Osteocyte (in vitro differentiated cells): ENCODE results near the gene OR2AT4. TPM values are rescaled to one million over a fixed set of nuclear protein-coding genes. Genes with fewer than 3 reads are reported as not detected.

Experiments
- DNase-seq: peaks from one replicate; pipeline ENCODE4 v3.0.0; 2021; ENCODE audit warnings: mixed read lengths; ENCODE audit not compliant: unreplicated experiment; ENCODE audit errors: extremely low spot score
- H3K27ac Mint-ChIP-seq: one replicate; pipeline ENCODE4 v1.8.0; 2021; ENCODE audit warnings: mild to moderate bottlenecking, mixed read lengths; ENCODE audit not compliant: unreplicated experiment
- H3K27me3 Mint-ChIP-seq: one replicate; pipeline ENCODE4 v1.8.0; 2021; ENCODE audit warnings: mixed read lengths; ENCODE audit not compliant: unreplicated experiment
- H3K36me3 Mint-ChIP-seq: one replicate; pipeline ENCODE4 v1.8.0; 2021; ENCODE audit warnings: mixed read lengths; ENCODE audit not compliant: unreplicated experiment
- H3K4me1 Mint-ChIP-seq: one replicate; pipeline ENCODE4 v1.8.0; 2021; ENCODE audit warnings: mixed read lengths; ENCODE audit not compliant: unreplicated experiment
- H3K4me3 Mint-ChIP-seq: one replicate; pipeline ENCODE4 v1.8.0; 2021; ENCODE audit warnings: mild to moderate bottlenecking, moderate library complexity, mixed read lengths; ENCODE audit not compliant: unreplicated experiment
- H3K9me3 Mint-ChIP-seq: one replicate; pipeline ENCODE4 v1.8.0; 2021; ENCODE audit warnings: mixed read lengths; ENCODE audit not compliant: unreplicated experiment
- long read RNA-seq: library from polyadenylated mRNA; unstranded; transcript quantifications from one replicate; pipeline ENCODE4 v2.0.0, GENCODE V29; 2021
- total RNA-seq: library from RNA; stranded (reverse); gene quantifications from 2 replicates; pipeline ENCODE4 v1.2.1, GENCODE V29; 2021
- TF ChIP-seq, protein P1 (sequence below): fragments of 200-600 bp; sonication (generic); IDR thresholded peaks from 2 replicates; pipeline ENCODE4 v1.5.0; 2021; ENCODE audit warnings: antibody characterized with exemption, mild to moderate bottlenecking, moderate library complexity

Gene OR2AT4
- total RNA-seq = not detected in 2 replicates
- long read RNA-seq = 0 reads

DNA sequence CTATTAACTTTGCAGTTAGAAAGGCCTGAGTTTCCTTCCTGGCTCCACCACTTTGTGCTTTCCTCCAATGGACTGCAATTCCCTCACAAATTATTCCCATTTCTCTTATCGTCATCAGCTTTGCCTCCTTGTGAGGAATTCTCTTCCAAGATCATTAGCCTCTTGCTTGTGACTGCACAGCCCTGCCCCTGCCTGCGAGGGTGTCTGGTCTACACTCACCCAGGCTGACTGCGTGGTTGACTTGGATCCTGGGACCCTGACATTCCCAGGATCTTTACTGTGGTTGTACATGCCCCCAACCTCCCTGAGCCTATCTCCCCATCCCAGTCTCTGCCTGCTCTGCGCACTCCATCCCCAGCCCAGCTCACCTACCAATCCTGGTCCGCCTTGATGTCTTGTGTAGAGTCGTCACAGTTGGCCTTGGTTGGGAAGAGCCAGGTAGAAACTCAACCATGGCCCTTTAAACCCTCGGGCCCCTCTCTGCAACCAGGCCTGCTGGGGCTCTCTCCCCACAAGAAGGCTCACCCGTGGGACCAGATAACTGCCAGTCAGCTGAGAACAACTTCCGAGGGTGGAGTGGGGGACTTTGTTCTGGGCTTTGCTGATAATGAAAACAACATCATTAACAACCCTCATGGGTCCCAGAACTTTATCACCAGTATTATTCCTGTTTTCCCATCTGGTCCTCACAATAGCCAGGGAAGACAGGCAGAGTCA is at the start of gene OR2AT4:
OR2AT4 (minus strand) TSS at position 421 of the 717 bp plus-strand sequence.
- no peak for DNase-seq
- TF ChIP-seq, protein P1, sequence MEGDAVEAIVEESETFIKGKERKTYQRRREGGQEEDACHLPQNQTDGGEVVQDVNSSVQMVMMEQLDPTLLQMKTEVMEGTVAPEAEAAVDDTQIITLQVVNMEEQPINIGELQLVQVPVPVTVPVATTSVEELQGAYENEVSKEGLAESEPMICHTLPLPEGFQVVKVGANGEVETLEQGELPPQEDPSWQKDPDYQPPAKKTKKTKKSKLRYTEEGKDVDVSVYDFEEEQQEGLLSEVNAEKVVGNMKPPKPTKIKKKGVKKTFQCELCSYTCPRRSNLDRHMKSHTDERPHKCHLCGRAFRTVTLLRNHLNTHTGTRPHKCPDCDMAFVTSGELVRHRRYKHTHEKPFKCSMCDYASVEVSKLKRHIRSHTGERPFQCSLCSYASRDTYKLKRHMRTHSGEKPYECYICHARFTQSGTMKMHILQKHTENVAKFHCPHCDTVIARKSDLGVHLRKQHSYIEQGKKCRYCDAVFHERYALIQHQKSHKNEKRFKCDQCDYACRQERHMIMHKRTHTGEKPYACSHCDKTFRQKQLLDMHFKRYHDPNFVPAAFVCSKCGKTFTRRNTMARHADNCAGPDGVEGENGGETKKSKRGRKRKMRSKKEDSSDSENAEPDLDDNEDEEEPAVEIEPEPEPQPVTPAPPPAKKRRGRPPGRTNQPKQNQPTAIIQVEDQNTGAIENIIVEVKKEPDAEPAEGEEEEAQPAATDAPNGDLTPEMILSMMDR = no peak
- Mint-ChIP-seq H3K4me1 (no peaks in the 10 kb centered on the region), H3K9me3 (peaks cover 6% of the 10 kb centered on the region), H3K4me3 (no peak within 1 kb of the TSS), H3K27ac (no peak within 1 kb of the TSS), H3K27me3 (peaks cover 52% of the 10 kb centered on the region), H3K36me3 (no peaks in the 10 kb centered on the region)

DNA sequence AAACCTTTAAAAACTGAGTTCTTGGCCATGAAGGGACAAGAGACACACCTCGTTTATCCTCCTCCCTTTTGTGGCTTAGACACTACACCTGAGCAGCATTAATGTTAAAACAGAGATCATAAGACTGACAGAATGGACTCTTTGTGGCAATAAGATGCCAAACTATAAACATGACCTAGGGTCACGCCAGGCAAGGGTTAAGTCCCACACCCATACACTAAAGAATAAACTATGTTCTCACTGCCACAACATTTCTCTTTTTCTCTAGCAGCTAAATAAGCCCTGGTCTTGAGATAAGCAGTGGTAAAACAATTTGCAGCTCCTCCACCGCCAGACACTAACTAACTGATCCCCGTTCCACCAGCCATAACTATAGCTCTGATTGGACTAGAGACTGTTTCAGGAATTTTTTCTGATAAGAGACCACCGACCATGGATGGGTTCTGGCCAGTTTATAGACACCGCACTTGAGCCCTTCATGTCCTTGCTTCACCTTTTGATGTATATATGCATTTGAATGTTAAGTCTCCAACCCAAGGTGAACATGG is 49.4 kb upstream of the OR2AT4 start:
- Mint-ChIP-seq H3K4me3 (no peak overlapping the region), H3K9me3 (no peaks in the 10 kb centered on the region)

DNA sequence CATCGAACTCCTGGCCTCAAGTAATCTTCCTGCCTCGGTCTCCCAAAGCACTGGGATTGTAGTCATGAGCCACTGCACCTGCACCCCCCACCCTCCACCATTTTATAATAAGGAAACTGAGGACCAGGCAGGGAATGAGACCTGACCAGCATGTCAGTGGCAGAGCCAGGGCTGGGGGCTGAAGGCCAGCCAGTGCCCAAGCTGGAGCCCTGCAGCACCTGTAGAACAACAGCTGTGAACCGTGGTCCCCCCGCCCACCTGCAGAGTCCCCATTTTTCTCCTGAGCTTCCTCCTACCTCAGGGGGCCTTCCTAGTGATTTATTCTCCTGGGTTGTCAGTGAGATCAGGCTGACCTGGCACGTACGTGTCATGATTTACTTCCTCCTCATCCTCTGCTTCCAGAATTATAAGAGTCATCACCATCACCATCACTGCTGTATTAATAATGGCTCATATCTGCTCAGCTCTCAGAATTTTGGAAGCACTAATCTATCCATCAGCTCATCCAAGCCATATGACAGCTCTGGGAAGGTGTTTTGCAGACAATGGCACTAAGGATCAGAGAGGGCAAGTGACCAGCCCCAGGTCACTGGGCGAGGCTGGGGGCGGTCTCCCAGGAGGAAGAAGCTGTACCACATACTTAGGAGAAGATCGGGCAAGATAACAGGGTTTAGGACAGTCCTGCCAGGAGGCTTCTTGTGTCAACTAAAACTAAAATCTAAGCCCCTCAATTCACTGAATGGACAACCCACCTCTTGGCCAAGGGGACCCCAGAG is 48.7 kb upstream of the OR2AT4 start:
- peaks cover 2% of the 10 kb centered on the region for H3K36me3 Mint-ChIP-seq
- no peak overlapping the region for H3K4me3 Mint-ChIP-seq
- peaks cover 11% of the 10 kb centered on the region for H3K4me1 Mint-ChIP-seq
- H3K27me3 Mint-ChIP-seq = peaks cover 28% of the 10 kb centered on the region
- no peak for DNase-seq
- TF ChIP-seq, protein P1 = no peak
- H3K27ac Mint-ChIP-seq = no peak overlapping the region
- H3K9me3 Mint-ChIP-seq = no peaks in the 10 kb centered on the region

More for the DNA sequence above, 49.4 kb upstream of the OR2AT4 start:
- Mint-ChIP-seq H3K4me1 (peaks cover 11% of the 10 kb centered on the region), H3K27me3 (peaks cover 33% of the 10 kb centered on the region), H3K27ac (no peak overlapping the region), H3K36me3 (peaks cover 2% of the 10 kb centered on the region)
- no peak for DNase-seq
- TF ChIP-seq, protein P1 = no peak

DNA sequence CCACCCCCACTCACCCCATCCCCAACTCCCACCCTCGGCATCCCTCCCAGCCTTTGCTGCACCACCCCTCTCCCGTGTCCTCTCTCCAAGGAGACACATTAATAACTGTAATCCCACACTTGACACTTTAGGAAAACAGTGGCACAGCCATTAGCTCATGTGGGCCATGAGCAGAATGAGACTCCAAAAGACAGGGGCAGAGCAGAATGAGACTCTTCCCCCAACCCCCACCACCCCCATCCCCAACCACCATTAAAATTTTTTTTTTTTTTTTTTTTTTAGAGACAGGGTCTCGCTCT is 48.0 kb upstream of the OR2AT4 start:
- H3K27ac Mint-ChIP-seq = no peak overlapping the region
- H3K9me3 Mint-ChIP-seq = no peaks in the 10 kb centered on the region
- DNase-seq = no peak
- H3K4me1 Mint-ChIP-seq = peaks cover 11% of the 10 kb centered on the region
- peaks cover 2% of the 10 kb centered on the region for H3K36me3 Mint-ChIP-seq
- peaks cover 20% of the 10 kb centered on the region for H3K27me3 Mint-ChIP-seq
- TF ChIP-seq, protein P1 = no peak
- H3K4me3 Mint-ChIP-seq = no peak overlapping the region

GRCh38 chr11:75143420-75143731 is 46.7 kb upstream of the OR2AT4 start:
- no peaks in the 10 kb centered on the region for H3K9me3 Mint-ChIP-seq
- H3K27me3 Mint-ChIP-seq = peaks cover 25% of the 10 kb centered on the region
- no peak for DNase-seq
- H3K4me3 Mint-ChIP-seq = peak overlapping the region; percentile 12
- peaks cover 11% of the 10 kb centered on the region for H3K4me1 Mint-ChIP-seq
- TF ChIP-seq, protein P1 = no peak
- peak overlapping the region; percentile 75 for H3K27ac Mint-ChIP-seq
- H3K36me3 Mint-ChIP-seq = peaks cover 2% of the 10 kb centered on the region
